Vagina (tissue), 2 donors: ENCODE measurements around the gene HADHA.

Source experiments
- POLR2A ChIP-seq, 2 donors: fragments of 450-650 bp; IDR thresholded peaks; one replicate each; pipeline ENCODE4 v1.6.1; 2017; ENCODE audit warnings: antibody characterized with exemption in 2 of 2, mild to moderate bottlenecking in 2 of 2, moderate library complexity in 2 of 2
- TF ChIP-seq, protein P1 (sequence below), 3 experiments: fragments of 450-650 bp in 2 of 3; fragments of 200-600 bp in 1 of 3; sonication (generic) in 1 of 3; IDR thresholded peaks; one replicate each; pipeline ENCODE4 v1.5.1; 2017 to 2019; ENCODE audit warnings: antibody characterized with exemption in 3 of 3, mild to moderate bottlenecking in 2 of 3, moderate library complexity in 2 of 3

DNA sequence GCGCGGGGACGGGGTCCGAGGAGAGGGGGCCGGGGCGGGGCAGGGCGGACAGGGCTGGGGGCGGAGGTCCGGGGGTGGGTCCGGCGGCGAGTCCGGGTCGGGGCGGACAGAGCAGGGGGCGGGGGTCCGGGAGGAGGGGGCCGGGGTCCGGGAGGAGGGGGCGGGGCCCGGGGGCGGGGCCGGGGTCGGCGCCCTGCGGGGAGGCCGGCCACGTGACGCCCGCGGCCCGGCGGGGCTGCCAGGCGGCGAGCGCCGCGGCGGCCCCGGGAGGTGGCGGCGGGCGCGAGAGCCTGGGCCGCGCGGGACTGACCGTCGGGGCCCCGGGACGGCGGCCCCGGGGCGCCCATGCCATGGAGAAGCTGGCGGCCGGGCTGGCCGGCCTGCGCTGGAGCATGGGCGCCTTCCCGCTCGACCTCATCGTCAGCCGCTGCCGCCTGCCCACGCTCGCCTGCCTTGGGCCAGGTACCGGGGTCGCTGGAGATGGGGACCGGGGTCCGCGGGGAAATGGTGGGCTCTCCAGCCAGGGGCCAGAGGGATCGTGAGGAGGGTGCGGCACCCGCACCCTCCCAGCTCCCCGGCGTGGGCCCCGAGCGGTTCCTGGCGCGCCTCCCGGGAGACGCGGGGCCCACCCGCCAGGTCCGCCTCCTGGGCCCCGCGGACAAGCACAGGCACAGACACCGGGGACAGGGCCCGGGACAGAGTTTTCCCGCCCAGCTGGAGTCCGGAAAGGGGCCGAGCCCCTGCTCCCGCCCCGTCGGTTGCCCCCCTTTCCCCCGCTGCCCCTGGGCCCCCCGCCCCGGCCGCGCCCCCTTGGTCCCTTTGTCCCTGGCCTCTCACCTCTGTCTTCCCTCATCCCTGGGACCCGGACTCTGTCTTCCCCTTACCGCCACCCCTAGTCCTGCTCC, 71.3 kb downstream of the HADHA start, which contains the start of gene GAREM2:
- TF ChIP-seq, protein P1, sequence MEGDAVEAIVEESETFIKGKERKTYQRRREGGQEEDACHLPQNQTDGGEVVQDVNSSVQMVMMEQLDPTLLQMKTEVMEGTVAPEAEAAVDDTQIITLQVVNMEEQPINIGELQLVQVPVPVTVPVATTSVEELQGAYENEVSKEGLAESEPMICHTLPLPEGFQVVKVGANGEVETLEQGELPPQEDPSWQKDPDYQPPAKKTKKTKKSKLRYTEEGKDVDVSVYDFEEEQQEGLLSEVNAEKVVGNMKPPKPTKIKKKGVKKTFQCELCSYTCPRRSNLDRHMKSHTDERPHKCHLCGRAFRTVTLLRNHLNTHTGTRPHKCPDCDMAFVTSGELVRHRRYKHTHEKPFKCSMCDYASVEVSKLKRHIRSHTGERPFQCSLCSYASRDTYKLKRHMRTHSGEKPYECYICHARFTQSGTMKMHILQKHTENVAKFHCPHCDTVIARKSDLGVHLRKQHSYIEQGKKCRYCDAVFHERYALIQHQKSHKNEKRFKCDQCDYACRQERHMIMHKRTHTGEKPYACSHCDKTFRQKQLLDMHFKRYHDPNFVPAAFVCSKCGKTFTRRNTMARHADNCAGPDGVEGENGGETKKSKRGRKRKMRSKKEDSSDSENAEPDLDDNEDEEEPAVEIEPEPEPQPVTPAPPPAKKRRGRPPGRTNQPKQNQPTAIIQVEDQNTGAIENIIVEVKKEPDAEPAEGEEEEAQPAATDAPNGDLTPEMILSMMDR (IDR thresholded peaks at IDR 0.05) = no peak
- TF ChIP-seq POLR2A (IDR thresholded peaks at IDR 0.05) = no peak
